Suprapubic skin (tissue), 4 donors: Measurements from ENCODE around the gene CRISP2. TPM values are rescaled to one million over a fixed set of nuclear protein-coding genes. Genes with fewer than 3 reads are reported as not detected.
"Not testable (repeated sequence)": the region's sequence is repeated elsewhere in the genome, so short reads cannot be mapped to it uniquely, and the experiment has no call there.

Source experiments
- DNase-seq, 2 donors: peaks; one replicate each; pipeline ENCODE4 v3.0.0-alpha.2; 2019; ENCODE audit warnings: low spot score in 2 of 2
- H3K27ac ChIP-seq: fragments of 200-600 bp; sonication (generic); one replicate; pipeline ENCODE4 v1.5.1; 2019
- H3K27me3 ChIP-seq: fragments of 200-600 bp; sonication (generic); one replicate; pipeline ENCODE4 v1.5.1; 2019
- H3K36me3 ChIP-seq: fragments of 200-600 bp; sonication (generic); one replicate; pipeline ENCODE4 v1.5.1; 2019
- H3K4me1 ChIP-seq: fragments of 200-600 bp; sonication (generic); one replicate; pipeline ENCODE4 v1.5.1; 2019
- H3K4me3 ChIP-seq: fragments of 200-600 bp; sonication (generic); one replicate; pipeline ENCODE4 v1.5.1; 2019; ENCODE audit warnings: mild to moderate bottlenecking
- H3K9me3 ChIP-seq: fragments of 200-600 bp; sonication (generic); one replicate; pipeline ENCODE4 v1.5.1; 2019
- CTCF ChIP-seq, 2 donors: fragments of 200-600 bp in 1 of 2; fragments of 450-650 bp in 1 of 2; sonication (generic) in 1 of 2; IDR thresholded peaks; one replicate each; pipeline ENCODE4 v1.5.1; 2016 to 2019; ENCODE audit warnings: antibody characterized with exemption in 2 of 2, mild to moderate bottlenecking in 1 of 2, moderate library complexity in 1 of 2
- EP300 ChIP-seq: sonication (generic); formaldehyde crosslinking; IDR thresholded peaks from one replicate; pipeline ENCODE4 v1.6.1; 2017; ENCODE audit warnings: antibody characterized with exemption
- POLR2A ChIP-seq, 2 donors: fragments of 450-650 bp; IDR thresholded peaks; one replicate each; pipeline ENCODE4 v1.6.1; 2017; ENCODE audit warnings: antibody characterized with exemption in 2 of 2, mild to moderate bottlenecking in 2 of 2, moderate library complexity in 2 of 2
- POLR2AphosphoS5 ChIP-seq, 3 donors: sonication (generic); formaldehyde crosslinking; IDR thresholded peaks; one replicate each; pipeline ENCODE4 v1.6.1; 2017; ENCODE audit warnings: antibody characterized with exemption in 3 of 3
- WGBS: methylation state at CpG from one replicate; pipeline ENCODE4 v1.1.5; 2018; 5-methylcytosine and 5-hydroxymethylcytosine counted together
- total RNA-seq, 4 donors: library from RNA; depleted of rRNA; stranded (reverse); fragments of >200 nt; gene quantifications; one replicate each; pipeline ENCODE4 v1.1.0, GENCODE V29; 2016

Gene CRISP2
- total RNA-seq, 4 donors from 2014 or later, result 0.59 TPM; not detected in 3

- no peak for TF ChIP-seq CTCF (IDR thresholded peaks at IDR 0.05)
- TF ChIP-seq POLR2A (IDR thresholded peaks at IDR 0.05), result no peak
- no peak for TF ChIP-seq EP300
- no peak for TF ChIP-seq POLR2AphosphoS5 (IDR thresholded peaks at IDR 0.05)
- no peak overlapping the region for H3K27ac ChIP-seq
- no peak for DNase-seq
- no peaks in the 10 kb centered on the region for H3K4me1 ChIP-seq
- H3K27me3 ChIP-seq, result no peaks in the 10 kb centered on the region
- H3K4me3 ChIP-seq, result no peak overlapping the region
- no peaks in the 10 kb centered on the region for H3K9me3 ChIP-seq
- H3K36me3 ChIP-seq, result no peaks in the 10 kb centered on the region
These were observed 45.2 kb downstream of the CRISP2 start for GRCh38 chr6:49668083-49668511.

- H3K27me3 ChIP-seq, result no peaks in the 10 kb centered on the region
- H3K4me1 ChIP-seq, result no peaks in the 10 kb centered on the region
- H3K4me3 ChIP-seq, result no peak overlapping the region
- H3K27ac ChIP-seq, result no peak overlapping the region
- DNase-seq, result no peak
- H3K36me3 ChIP-seq, result no peaks in the 10 kb centered on the region
- no peaks in the 10 kb centered on the region for H3K9me3 ChIP-seq
- WGBS, result 58% methylated on average over 5 of the region's 5 CpGs
- no peak for TF ChIP-seq POLR2A (IDR thresholded peaks at IDR 0.05)
- no peak for TF ChIP-seq POLR2AphosphoS5 (IDR thresholded peaks at IDR 0.05)
- TF ChIP-seq CTCF (IDR thresholded peaks at IDR 0.05), result no peak
- TF ChIP-seq EP300, result no peak
These were observed 46.2 kb downstream of the CRISP2 start for GRCh38 chr6:49666930-49667757.

- H3K36me3 ChIP-seq, result no peaks in the 10 kb centered on the region
- no peak for TF ChIP-seq EP300
- no peak for TF ChIP-seq POLR2AphosphoS5 (IDR thresholded peaks at IDR 0.05)
- no peak for TF ChIP-seq POLR2A (IDR thresholded peaks at IDR 0.05)
- TF ChIP-seq CTCF (IDR thresholded peaks at IDR 0.05), result no peak
- WGBS, result 49% methylated on average over 1 of the region's 1 CpG
These were observed 46.9 kb downstream of the CRISP2 start for GRCh38 chr6:49666480-49666879.

GRCh38 chr6:49664817-49665216 is 48.5 kb downstream of the CRISP2 start:
- no peak for TF ChIP-seq POLR2A (IDR thresholded peaks at IDR 0.05)
- TF ChIP-seq EP300, result no peak
- no peak for TF ChIP-seq POLR2AphosphoS5 (IDR thresholded peaks at IDR 0.05)
- no peak for TF ChIP-seq CTCF (IDR thresholded peaks at IDR 0.05)
- Histone ChIP-seq H3K27ac (no peak overlapping the region), H3K4me3 (no peak overlapping the region), H3K4me1 (no peaks in the 10 kb centered on the region), H3K9me3 (no peaks in the 10 kb centered on the region), H3K36me3 (no peaks in the 10 kb centered on the region), H3K27me3 (no peaks in the 10 kb centered on the region)
- DNase-seq, result no peak
- WGBS, result 72% methylated on average over 3 of the region's 3 CpGs

More at GRCh38 chr6:49666480-49666879, 46.9 kb downstream of the CRISP2 start:
- no peak for DNase-seq
- H3K4me3 ChIP-seq, result no peak overlapping the region
- no peaks in the 10 kb centered on the region for H3K27me3 ChIP-seq
- no peaks in the 10 kb centered on the region for H3K4me1 ChIP-seq
- no peak overlapping the region for H3K27ac ChIP-seq
- H3K9me3 ChIP-seq, result no peaks in the 10 kb centered on the region

GRCh38 chr6:49664054-49664453 is 49.3 kb downstream of the CRISP2 start:
- H3K9me3 ChIP-seq, H3K4me3 ChIP-seq, DNase-seq, H3K27ac ChIP-seq, H3K36me3 ChIP-seq, H3K4me1 ChIP-seq, H3K27me3 ChIP-seq: not testable (repeated sequence)
- 85% methylated on average over 1 of the region's 1 CpG for WGBS

GRCh38 chr6:49662892-49663261 is 50.5 kb downstream of the CRISP2 start:
- no peaks in the 10 kb centered on the region for H3K36me3 ChIP-seq
- H3K9me3 ChIP-seq, result no peaks in the 10 kb centered on the region
- no peak for DNase-seq
- no peak overlapping the region for H3K4me3 ChIP-seq
- TF ChIP-seq EP300 (no peak), POLR2AphosphoS5 (IDR thresholded peaks at IDR 0.05) (no peak), CTCF (IDR thresholded peaks at IDR 0.05) (no peak), POLR2A (IDR thresholded peaks at IDR 0.05) (no peak)
- 55% methylated on average over 1 of the region's 1 CpG for WGBS
- H3K4me1 ChIP-seq, result no peaks in the 10 kb centered on the region
- no peaks in the 10 kb centered on the region for H3K27me3 ChIP-seq
- no peak overlapping the region for H3K27ac ChIP-seq
